ENCODE measurements around the gene SLU7. TPM values are rescaled to one million over a fixed set of nuclear protein-coding genes. Genes with fewer than 3 reads are reported as not detected.

SLU7 gene
- total RNA-seq, 4 donors from 2014 or later: 26.6 to 90.0 (median 52.4) TPM

DNA sequence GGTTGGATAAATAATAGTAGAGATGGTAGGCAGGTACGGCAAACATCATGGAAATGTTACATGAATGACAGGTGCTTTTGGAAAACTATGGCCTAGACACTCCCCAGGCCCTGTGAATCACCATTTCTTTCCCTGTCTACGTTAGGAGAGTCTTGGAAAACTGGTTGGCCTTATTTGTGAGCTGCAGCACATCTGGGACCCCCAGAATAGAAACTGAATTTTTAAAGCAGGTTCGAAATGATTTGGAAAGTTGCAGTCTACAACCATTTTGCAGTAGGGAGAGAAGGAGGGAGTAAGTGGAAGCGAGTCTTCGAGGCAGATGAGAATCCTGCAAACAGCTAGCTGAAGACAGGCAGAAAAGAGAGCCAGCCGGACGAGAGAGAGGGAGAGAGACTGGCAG, 61.5 kb downstream of the SLU7 start:
- Histone ChIP-seq H3K36me3 (no peaks in the 10 kb centered on the region), H3K4me1 (peaks cover 0 to 9% of the 10 kb centered on the region in 2 donors), H3K9me3 (no peaks in the 10 kb centered on the region), H3K27me3 (no peaks in the 10 kb centered on the region), H3K27ac (peak overlapping the region; percentile 80 to 87), H3K4me3 (no peak overlapping the region)
- intact Hi-C loops (cut with DNase I; ENCODE audit: low total_unique reads): no loop called here
- DNase-seq: no peak
- TF ChIP-seq POLR2A (IDR thresholded peaks at IDR 0.05): no peak
- TF ChIP-seq, protein P1, sequence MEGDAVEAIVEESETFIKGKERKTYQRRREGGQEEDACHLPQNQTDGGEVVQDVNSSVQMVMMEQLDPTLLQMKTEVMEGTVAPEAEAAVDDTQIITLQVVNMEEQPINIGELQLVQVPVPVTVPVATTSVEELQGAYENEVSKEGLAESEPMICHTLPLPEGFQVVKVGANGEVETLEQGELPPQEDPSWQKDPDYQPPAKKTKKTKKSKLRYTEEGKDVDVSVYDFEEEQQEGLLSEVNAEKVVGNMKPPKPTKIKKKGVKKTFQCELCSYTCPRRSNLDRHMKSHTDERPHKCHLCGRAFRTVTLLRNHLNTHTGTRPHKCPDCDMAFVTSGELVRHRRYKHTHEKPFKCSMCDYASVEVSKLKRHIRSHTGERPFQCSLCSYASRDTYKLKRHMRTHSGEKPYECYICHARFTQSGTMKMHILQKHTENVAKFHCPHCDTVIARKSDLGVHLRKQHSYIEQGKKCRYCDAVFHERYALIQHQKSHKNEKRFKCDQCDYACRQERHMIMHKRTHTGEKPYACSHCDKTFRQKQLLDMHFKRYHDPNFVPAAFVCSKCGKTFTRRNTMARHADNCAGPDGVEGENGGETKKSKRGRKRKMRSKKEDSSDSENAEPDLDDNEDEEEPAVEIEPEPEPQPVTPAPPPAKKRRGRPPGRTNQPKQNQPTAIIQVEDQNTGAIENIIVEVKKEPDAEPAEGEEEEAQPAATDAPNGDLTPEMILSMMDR (IDR thresholded peaks at IDR 0.05): no peak

DNA sequence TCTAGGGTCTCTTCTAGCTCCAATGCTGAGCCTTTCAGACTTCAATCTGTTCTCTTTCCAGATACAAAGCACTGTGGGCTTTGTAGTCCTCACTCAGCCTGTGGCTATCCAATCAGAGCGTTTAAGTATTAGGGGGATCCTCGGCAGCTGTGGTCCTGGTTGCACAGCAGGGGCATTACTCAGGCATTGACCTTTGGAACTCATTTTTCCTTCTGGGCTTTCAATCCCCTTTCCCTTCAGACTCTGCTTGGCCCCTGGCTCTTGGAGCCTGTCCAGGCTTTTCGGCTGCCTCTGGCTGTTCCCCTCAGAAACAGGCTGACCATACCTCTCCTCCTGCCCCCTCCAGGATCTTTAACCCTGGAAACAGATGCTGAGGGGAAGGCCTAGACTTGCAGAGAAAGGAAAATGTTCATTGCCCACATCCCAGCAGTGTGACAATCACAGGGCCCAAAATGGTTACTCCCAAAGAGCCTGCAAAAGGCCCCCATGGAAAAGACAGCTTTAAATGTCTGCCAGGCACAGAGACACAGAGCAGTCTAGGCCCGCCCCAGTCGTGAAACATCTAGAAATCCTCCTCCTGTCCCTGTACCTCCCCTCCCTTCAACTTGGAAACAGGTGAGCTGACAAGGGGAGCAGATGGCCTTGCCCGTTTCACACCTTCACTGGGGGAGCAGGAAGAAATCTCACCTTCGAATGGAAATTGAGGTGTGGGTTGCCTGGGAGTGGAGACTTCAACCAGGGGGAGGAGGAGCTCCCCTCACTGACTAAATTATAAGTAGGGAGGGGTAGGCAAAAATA, 62.1 kb downstream of the SLU7 start:
- intact Hi-C loops (cut with DNase I; ENCODE audit: low total_unique reads): no loop called here
- Histone ChIP-seq H3K4me3 (no peak overlapping the region), H3K36me3 (no peaks in the 10 kb centered on the region), H3K4me1 (peaks cover 0 to 9% of the 10 kb centered on the region in 2 donors), H3K27me3 (no peaks in the 10 kb centered on the region), H3K27ac (peak overlapping the region; percentile 80 to 87), H3K9me3 (no peaks in the 10 kb centered on the region)
- no peak for TF ChIP-seq POLR2A (IDR thresholded peaks at IDR 0.05)
- TF ChIP-seq, protein P1 (IDR thresholded peaks at IDR 0.05): no peak
- DNase-seq: no peak

DNA sequence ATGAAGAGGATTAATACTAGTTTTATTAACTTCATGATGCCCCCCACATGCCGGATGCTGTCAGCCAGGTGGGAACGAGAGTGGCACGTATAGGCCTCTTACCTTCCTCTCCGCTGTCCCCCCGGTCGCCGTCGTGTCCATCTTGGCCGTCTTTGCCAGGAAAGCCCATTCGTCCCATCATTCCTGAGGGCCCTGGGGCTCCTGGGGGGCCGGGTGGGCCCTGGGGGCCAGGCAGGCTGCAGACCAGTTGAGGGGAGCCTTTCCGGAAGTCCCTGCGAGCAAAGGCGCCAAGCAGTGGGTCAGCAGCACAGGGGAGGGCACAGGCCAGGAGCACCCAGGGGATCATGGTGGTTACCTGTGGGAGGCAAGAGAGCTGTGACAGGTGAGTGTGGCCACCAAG, 64.2 kb downstream of the SLU7 start:
- peaks cover 0 to 9% of the 10 kb centered on the region in 2 donors for H3K4me1 ChIP-seq
- intact Hi-C loops (cut with DNase I; ENCODE audit: low total_unique reads): no loop called here
- no peaks in the 10 kb centered on the region for H3K27me3 ChIP-seq
- no peak for DNase-seq
- no peaks in the 10 kb centered on the region for H3K9me3 ChIP-seq
- TF ChIP-seq, protein P1 (IDR thresholded peaks at IDR 0.05): no peak
- TF ChIP-seq POLR2A (IDR thresholded peaks at IDR 0.05): no peak
- H3K27ac ChIP-seq: no peak overlapping the region
- H3K4me3 ChIP-seq: no peak overlapping the region
- no peaks in the 10 kb centered on the region for H3K36me3 ChIP-seq

DNA sequence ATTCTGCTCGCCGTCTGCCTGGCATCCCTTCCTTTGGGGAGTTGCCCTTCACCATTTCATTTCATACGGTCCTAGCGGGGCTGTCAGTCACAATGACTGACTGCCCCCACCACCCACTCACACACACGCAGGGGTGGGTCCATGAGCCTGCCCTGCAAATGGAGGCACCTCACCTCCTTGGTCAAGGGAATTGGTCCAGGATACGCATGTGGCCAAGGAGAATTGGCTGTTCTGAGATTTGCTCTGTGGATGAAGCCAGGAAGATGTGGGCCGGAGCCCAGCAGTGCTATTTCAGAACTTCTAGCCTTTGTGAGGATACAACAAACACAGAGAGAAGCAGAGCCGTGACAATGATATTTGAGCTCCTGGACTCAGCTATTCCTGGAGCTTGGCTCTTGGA, 65.5 kb downstream of the SLU7 start:
- TF ChIP-seq, protein P1 (IDR thresholded peaks at IDR 0.05): no peak
- no peak for TF ChIP-seq POLR2A (IDR thresholded peaks at IDR 0.05)
- intact Hi-C loops (cut with DNase I; ENCODE audit: low total_unique reads): no loop called here
- H3K27ac ChIP-seq: no peak overlapping the region
- no peak for DNase-seq
- H3K9me3 ChIP-seq: no peaks in the 10 kb centered on the region
- no peaks in the 10 kb centered on the region for H3K27me3 ChIP-seq
- H3K4me3 ChIP-seq: no peak overlapping the region
- no peaks in the 10 kb centered on the region for H3K36me3 ChIP-seq
- peaks cover 0 to 7% of the 10 kb centered on the region in 2 donors for H3K4me1 ChIP-seq

DNA sequence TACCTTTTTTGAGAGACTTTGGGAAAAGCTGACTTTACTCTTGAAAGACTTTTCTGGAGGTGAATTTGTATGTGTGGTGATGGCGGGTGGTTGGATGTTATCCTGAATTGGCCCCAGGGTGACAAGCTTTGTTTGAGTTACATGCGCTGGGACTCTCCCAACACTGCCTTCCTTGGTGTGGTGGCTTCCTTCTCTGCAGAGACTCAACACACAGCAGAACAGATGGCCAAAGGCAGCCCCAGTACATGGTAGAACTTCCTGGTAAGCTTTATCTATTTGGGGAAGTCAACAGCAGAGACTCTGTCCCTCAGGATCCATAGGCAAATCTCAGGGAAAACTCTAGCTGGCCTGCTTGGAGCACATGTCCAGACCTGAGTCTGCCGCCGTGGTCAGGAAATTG, 66.6 kb downstream of the SLU7 start:
- TF ChIP-seq, protein P1 (IDR thresholded peaks at IDR 0.05): no peak
- no peak for TF ChIP-seq POLR2A (IDR thresholded peaks at IDR 0.05)
- Histone ChIP-seq H3K4me1 (no peaks in the 10 kb centered on the region), H3K9me3 (no peaks in the 10 kb centered on the region), H3K36me3 (no peaks in the 10 kb centered on the region), H3K27ac (no peak overlapping the region), H3K27me3 (no peaks in the 10 kb centered on the region), H3K4me3 (no peak overlapping the region)
- no peak for DNase-seq
- intact Hi-C loops (cut with DNase I; ENCODE audit: low total_unique reads): no loop called here
